HG03064 (cell line): ENCODE measurements around the gene RBMX.
A peak's percentile ranks its signal among the peaks of the same experiment; 100 is the strongest.
"Not testable (repeated sequence)": the region's sequence is repeated elsewhere in the genome, so short reads cannot be mapped to it uniquely, and the experiment has no call there.

Source experiments
- ATAC-seq: cut with Tn5 transposase; IDR thresholded peaks from one replicate; pipeline ENCODE4 v1.9.1; 2021; ENCODE audit warnings: low read depth; ENCODE audit not compliant: unreplicated experiment

RBMX gene

DNA sequence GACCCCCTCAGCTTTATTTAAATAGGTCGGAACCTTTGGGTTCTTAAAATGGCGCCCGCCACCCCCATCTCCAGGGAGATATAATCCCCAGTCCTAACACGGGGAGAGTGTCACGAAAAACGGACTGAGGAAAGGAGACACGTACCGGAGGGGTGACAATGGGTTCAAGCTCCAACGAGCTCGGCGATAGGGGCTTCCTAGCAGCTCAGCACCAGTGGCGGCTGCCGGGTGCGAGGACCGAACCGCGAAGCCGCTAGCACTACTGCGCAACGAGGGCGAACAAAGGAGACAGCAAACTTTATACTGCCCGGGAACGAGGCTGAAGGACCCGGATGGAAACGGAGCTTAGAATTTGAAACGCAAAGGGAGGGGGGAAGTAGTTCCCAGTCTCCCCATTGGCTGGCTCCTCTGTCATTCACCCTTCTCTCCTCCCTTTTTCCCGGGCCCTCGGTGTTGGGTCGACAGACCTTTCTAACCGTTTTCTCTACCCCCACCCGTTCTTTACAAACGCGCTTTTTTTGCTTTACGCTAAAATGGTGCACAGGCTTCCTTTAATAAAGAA is at the start of gene RBMX:
Gene RBMX (minus strand): TSS at position 274 of the 562 bp plus-strand sequence. CDS start 1,298 bp downstream, outside the sequence.
- ATAC-seq: peak; percentile 87

GRCh38 chrX:136921438-136921837 is 40.9 kb upstream of the RBMX start:
- not testable (repeated sequence) for ATAC-seq

- no peak for ATAC-seq
Observed at GRCh38 chrX:136920001-136920400, 39.5 kb upstream of the RBMX start.

- no peak for ATAC-seq
Observed at GRCh38 chrX:136916827-136917226, 36.3 kb upstream of the RBMX start.

DNA sequence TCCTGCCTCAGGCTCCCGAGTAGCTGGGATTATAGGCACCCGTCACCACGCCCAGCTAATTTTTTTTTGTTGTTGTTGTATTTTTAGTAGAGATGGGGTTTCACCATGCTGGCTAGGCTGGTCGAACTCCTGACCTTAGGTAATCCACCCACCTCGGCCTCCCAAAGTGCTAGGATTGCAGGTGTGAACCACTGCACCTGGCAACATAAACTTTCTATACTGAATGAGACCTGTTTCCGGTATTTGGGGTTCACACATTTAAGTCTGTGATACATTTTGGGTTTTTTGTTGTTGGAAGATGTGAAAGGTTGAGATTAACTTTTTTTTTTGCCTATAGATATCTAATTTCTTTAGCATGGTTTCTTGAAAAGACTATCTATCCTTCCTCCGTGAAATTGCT is 31.1 kb upstream of the RBMX start:
- not testable (repeated sequence) for ATAC-seq

GRCh38 chrX:136911253-136911652 is 30.7 kb upstream of the RBMX start:
- ATAC-seq: no peak

DNA sequence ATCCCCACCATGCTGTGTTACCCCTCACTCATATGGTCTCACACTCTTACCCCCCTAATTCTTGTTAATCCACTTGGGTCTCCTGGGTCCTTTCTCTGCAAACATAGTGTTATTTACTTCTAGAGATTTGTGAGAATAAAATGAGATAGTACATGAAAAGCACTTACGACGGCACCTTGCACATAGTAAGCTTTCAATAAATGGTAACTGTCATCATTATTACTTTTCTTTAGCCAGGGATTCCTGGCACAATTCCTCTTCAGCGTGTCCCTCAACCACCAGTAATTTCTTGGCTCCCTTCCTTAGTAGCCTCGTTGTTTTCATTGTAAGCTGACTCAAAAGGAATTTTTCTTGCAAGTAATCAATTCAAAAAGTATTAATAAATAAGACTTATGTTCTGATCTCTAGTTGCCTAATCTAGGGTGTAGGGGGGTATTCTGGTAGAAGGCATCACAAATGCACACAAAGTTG is 30.1 kb upstream of the RBMX start:
- no peak for ATAC-seq

DNA sequence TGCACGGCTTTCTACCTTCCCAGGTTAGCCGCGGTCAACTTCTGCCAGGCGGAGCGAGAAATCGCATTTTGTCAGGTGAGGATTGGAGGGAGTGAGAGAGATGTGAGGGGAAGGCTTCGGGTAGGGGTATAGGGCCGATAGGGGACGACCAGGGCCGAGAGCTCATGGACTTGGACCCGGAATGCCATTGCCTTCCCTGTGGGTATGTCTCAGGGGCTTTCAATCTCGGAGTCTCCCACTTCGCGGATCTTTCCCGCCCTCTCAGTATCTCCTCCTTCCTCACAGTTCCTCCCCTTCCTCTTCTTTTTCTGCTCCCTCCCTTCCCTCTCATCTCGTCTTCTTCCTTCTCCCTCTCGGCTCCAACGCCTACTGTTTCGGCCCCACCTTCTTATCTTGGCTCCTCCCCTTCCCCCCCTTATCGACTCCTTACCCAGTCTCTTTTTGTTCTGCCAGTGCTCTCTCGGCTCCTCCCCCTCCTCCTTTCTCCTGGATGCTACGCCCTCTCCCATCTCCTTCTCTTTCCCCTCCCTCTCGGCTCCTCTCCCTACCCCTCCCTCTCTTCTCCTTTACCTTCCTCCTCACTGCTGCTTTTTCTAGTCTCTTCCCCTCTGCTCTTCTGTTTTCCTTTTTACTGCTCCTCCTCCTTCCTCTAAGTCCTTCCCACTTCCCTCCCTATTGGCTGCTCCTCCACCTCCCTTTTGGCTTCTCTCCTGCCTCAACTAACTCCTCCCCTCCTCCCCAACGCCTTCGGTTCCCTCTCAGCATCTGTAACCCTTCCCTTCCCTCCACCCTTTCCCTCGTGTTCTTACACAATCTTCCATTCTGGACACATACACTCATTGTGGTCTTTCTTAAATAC is 29.4 kb upstream of the RBMX start:
- ATAC-seq: peak; percentile 51

DNA sequence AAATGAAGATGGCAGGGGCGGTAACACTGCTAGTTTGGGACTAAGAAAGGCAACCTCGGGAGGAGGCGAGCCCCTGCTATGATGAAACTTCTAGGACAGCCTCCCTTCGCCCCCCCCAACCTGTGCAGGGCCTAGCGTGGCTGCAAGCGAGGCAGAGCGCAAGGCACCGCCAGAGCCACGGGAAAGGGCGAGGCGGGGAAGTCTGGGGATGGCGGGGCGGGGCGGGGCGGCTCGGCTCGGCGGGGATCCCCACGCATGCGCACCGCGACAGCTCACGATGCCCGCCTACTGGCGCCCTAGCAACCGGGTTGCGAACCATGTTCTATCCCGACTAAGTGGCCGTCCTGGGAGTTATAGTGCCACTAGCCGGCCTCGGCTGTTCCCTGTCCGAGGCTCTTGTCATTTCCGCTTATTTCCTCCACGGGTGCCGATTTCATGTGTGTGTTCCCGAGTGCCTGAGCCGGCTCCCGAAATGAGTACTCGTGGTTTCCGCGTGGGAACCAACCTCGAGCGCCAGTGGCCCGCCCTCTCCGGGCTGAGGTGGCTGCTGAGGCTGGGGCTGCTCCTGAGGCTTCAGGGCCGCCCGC is 28.7 kb upstream of the RBMX start:
- ATAC-seq: peak; percentile 74

DNA sequence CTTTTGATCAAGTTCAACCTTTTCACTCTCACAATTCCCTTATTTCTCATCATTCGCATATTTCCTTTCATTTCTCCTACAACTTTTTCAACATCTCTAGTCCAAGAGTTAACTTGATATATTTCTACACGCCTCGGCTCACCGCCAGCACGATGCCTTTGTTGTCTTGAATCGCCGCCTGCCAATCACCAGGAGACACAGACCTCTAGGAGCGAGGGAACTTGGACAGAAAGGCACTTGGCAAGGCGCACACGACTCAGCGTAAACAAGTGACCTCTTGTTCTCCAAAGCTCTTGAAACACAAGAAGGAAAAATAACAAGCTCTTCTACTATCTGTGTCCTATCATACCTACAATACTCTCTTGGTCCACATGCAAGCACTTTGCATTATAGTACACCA is 27.1 kb upstream of the RBMX start:
- no peak for ATAC-seq

DNA sequence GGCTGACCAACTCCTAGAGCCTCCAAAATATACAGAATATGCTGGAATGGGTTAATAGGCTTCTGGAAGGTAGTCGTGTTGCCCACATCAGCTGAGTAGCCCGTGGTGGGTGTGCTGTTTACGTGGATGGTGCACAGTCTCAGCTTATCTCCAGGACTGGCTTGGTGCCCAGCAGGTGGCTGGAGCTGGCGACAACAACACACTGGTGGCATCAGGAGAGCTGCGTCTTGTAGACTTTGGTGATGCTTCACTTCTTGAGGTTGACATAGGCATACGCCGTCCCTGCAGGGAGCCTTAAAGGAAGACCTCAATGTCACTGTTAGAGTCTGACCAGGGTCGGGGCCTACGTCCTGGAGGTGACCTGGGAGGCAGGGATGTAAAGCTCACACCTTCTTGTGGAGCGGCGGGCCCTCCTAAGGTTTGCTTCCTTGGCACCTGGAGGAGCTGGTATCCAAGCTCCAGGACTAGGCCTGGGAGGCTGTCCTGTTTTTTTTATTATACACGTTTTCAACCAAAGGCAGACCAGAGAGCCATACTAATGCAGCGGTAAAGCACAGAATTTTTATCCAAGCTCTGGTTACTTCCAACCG is 26.5 kb upstream of the RBMX start:
- ATAC-seq: no peak

- ATAC-seq: not testable (repeated sequence)
Observed at GRCh38 chrX:136904067-136904466, 23.5 kb upstream of the RBMX start.

GRCh38 chrX:136900071-136900470 is 19.5 kb upstream of the RBMX start:
- not testable (repeated sequence) for ATAC-seq

DNA sequence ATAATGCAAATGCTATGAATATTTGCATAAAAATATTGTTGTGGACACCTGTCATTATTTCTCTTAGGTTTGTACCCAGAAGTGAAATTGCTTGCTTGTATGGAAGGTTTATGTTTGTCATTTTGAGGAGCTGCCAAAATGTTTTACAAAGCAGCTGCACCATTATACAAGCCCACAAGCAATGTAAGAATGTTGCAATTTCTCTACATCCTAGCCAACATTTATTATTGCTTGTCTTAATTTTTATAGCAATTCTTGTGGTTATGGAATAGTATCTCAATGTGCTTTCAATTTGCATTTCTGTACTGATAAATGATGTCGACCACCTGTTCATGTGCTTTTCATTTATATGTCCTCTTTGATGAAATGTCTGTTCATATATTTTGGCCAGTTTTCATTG is 18.7 kb upstream of the RBMX start:
- no peak for ATAC-seq

GRCh38 chrX:136898752-136899151 is 18.2 kb upstream of the RBMX start:
- not testable (repeated sequence) for ATAC-seq

DNA sequence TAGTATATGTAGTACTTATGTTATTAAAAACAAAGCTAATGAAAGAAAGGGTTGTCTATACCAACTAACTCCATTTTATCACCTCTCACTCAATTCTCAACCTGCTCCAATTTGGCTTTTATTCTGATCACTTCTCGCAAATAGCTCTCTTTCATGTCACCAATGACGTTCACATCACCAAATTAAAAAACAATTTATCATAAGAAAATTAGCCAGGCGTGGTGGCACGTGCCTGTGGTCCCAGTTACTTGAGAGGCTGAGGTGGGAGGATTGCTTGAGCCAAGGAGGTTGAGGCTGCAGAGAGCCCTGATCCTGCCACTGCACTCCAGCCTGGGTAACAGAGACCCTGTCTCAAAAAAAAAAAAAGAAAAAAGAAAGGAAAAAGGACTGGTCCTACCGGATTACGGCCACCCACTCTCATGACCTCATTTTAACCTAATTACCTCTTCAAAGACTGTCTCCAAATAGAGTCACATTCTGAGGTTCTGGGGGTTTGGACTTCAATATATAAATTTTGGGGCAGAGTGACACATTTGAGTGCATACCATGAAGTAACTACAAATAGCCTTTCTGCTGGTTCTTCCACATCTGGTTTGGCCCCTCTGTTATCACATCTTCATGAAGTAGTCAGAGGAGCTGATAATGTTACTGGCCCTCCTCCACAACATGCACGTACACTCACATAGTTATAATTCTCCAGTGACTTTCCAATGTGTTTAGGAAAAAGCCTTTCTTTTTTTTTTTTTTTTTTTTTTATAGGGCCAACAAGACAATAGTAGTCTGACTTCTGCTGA is 15.8 kb upstream of the RBMX start:
- ATAC-seq: no peak

GRCh38 chrX:136892412-136892811 is 11.9 kb upstream of the RBMX start:
- ATAC-seq: no peak

- ATAC-seq: not testable (repeated sequence)
Observed at GRCh38 chrX:136890596-136890995, 10.1 kb upstream of the RBMX start.

DNA sequence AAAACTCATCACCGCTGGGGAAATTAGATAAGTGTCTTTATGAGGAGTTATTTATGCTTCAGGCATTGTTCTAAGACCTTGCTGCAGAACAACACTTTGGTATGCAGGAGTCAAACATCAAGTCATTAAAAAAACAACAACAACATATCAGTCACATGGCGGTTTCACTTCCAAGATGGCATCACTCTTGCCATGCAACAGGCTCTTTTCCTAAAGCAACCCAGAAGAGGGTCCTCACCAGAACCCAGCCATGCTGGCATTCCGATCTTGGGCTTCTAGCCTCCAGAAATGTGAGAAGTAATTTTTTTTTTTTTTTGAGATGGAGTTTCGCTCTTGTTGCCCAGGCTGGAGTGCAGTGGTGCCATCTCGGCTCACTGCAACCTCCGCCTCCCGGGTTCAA is 8.7 kb upstream of the RBMX start:
- no peak for ATAC-seq

- ATAC-seq: peak; percentile 20
Observed at GRCh38 chrX:136880003-136880451, 498 bp downstream of the RBMX start.
